ENCODE results near the gene FAM161B. TPM values are rescaled to one million over a fixed set of nuclear protein-coding genes. Genes with fewer than 3 reads are reported as not detected.

Gene FAM161B
- total and polyA plus RNA-seq, 2 of the 4 experiments (the other 2 are of a cell fraction), result 1.9 to 2.5 TPM

DNA sequence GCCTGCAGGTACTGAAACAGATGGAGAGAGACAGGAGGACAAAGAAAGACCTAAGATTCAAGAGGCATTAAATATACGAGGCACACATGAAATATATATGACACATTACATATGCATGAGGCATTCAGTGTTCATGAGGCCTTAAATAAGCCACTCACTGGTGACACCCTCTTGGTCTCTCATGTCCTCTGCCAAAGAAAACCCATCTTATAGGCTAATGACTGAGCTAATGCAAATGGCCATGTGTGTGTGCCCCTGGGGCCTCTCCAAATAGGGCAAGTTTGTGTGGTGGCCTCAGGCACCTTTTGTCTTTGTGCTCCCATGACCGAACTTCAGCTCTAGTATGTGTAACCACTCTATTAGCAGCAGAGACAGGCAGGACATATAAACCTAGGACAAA, 19.0 kb upstream of the FAM161B start:
- no peak for TF ChIP-seq CTCF (conservative IDR thresholded peaks at IDR 0.05; ENCODE audit: low read depth, low read length)
- H2AK5ac ChIP-seq (ENCODE audit: low read depth, low read length), result no peak overlapping the region
- no CpG with 5 or more reads among the region's 2 CpGs for WGBS, 2 experiments (ENCODE audit: extremely low coverage in 2 of 2, insufficient read length in 1 of 2)
- no peak overlapping the region for H3K14ac ChIP-seq (replicated peaks; ENCODE audit: low read depth, low read length)
- H3K9me1 ChIP-seq (ENCODE audit: insufficient read depth, low read length), result peaks cover 9% of the 10 kb centered on the region
- H3K4ac ChIP-seq (ENCODE audit: low read depth, low read length), result no peak overlapping the region
- no TSS peak for BruUV-seq (replicated peaks)
- H3K18ac ChIP-seq (ENCODE audit: low read depth, low read length), result no peak overlapping the region
- no peak overlapping the region for H2BK5ac ChIP-seq (ENCODE audit: low read depth, low read length, poor library complexity, severe bottlenecking)
- H3K27me3 ChIP-seq (ENCODE audit: control insufficient read depth, insufficient read depth, low read length), result no peaks in the 10 kb centered on the region
- DNase-seq (no peak), ATAC-seq (ENCODE audit: low read depth) (no peak)
- H3K79me1 ChIP-seq (ENCODE audit: low read depth in 1 of 2, low read length in 2 of 2), result no peaks in the 10 kb centered on the region
- H2AK9ac ChIP-seq (replicated peaks; ENCODE audit: low read depth, low read length, poor library complexity), result no peak overlapping the region
- intact Hi-C loops (cut with micrococcal nuclease) (no loop called here), in situ Hi-C loops (cut with MboI; ENCODE audit: low sequenced_read_pairs) (no loop called here), dilution Hi-C loops (cut with HindIII; ENCODE audit: low sequenced_read_pairs, unreplicated experiment) (no loop called here)
- H3K36me3 ChIP-seq (ENCODE audit: control insufficient read depth, insufficient read depth, low read length), result peaks cover 18% of the 10 kb centered on the region
- no peak overlapping the region for H2BK20ac ChIP-seq (ENCODE audit: low read depth, low read length)
- no peak overlapping the region for H3K4me2 ChIP-seq (ENCODE audit: low read depth, low read length)
- H2AFZ ChIP-seq (replicated peaks; ENCODE audit: low read length, poor library complexity), result no peak overlapping the region
- H2BK120ac ChIP-seq (ENCODE audit: low read depth, low read length), result no peak overlapping the region
- no peaks in the 10 kb centered on the region for H4K20me1 ChIP-seq (ENCODE audit: insufficient read depth, low read length)
- H3K56ac ChIP-seq (ENCODE audit: extremely low read depth, insufficient read depth, low read length), result no peak overlapping the region
- H4K91ac ChIP-seq (ENCODE audit: insufficient read depth, low read depth, low read length), result no peak overlapping the region
- CTCF ChIA-PET, result no interaction called here
- no peak overlapping the region for H3K9ac ChIP-seq (ENCODE audit: low read depth, low read length)
- H4K8ac ChIP-seq (ENCODE audit: low read depth in 2 of 2, low read length in 2 of 2), result no peak overlapping the region
- no peak overlapping the region for H4K5ac ChIP-seq (ENCODE audit: low read depth, low read length)
- no peaks in the 10 kb centered on the region for H3K9me3 ChIP-seq (ENCODE audit: control insufficient read depth, insufficient read depth, low read length)
- no peak overlapping the region for H3K27ac ChIP-seq (ENCODE audit: insufficient read depth, low read length)
- H3K4me3 ChIP-seq (ENCODE audit: insufficient read depth, low read depth, low read length), result no peak overlapping the region
- POLR2A ChIA-PET (ENCODE audit: unreplicated experiment), result no interaction called here
- H2BK15ac ChIP-seq (ENCODE audit: low read depth, low read length), result no peak overlapping the region
- no peaks in the 10 kb centered on the region for H3K4me1 ChIP-seq (ENCODE audit: control insufficient read depth, insufficient read depth, low read length)
- H3K23ac ChIP-seq (ENCODE audit: low read depth, low read length), result no peak overlapping the region

Data from IMR-90 (cell line).